ENCODE measurements around the gene MORC1. TPM values are rescaled to one million over a fixed set of nuclear protein-coding genes. Genes with fewer than 3 reads are reported as not detected.

Gene MORC1
- polyA plus RNA-seq, 1 donor from 2014 or later: not detected

DNA sequence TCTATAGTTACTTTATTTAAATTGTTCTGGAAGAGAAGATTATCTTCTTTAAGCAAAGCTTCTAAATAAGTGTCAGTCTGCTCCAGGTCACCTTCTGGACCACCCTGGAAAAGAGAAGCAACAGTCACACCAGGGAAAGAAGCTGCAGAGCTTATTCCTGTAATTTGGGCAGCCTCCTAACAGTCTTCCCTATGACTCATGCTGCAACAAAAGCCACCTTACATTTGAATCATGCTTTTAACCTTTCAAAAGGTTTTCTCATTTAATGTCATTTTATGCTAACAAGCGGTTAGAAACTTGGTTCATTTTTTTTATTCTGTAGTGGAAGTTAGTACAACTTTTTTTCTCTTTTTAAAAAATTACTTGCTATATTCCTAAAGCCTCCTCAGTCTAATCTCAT, 158.9 kb downstream of the MORC1 start:
- Mint-ChIP-seq H3K27me3 (peaks cover 3% of the 10 kb centered on the region), H3K4me3 (no peak overlapping the region), H3K4me1 (no peaks in the 10 kb centered on the region), H3K9me3 (no peaks in the 10 kb centered on the region), H3K36me3 (no peaks in the 10 kb centered on the region), H3K27ac (no peak overlapping the region)

- H3K27me3 Mint-ChIP-seq: peaks cover 3% of the 10 kb centered on the region
- H3K27ac Mint-ChIP-seq: no peak within 1 kb of the TSS
Measured at GRCh38 chr3:108953700-108954099, 164.2 kb downstream of the MORC1 start, which contains the start of gene GUCA1C. TSS of gene GUCA1C (minus strand) at chr3:108953879. CDS start at chr3:108953762, 117 bp downstream.

DNA sequence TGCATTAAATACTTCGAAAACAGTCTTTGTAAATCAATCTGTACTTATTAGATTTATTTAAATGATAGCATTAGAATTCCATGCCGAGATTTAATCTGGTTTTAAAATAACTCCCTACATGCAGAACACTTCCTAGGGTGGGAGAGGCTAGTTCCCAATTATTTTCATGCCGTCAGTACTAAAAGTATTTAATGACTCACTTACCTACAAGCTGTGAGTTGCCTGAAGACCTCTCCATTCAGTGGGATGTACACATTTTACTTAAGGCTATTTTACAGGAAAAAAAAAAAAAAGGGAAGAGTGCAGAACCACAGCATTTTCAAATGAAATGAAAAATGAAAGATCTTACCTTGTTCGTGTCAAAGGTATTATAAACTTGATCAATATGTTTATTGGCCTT, 164.7 kb downstream of the MORC1 start:
- Mint-ChIP-seq H3K4me3 (no peak overlapping the region), H3K9me3 (no peaks in the 10 kb centered on the region), H3K27me3 (peaks cover 3% of the 10 kb centered on the region), H3K36me3 (no peaks in the 10 kb centered on the region), H3K27ac (no peak overlapping the region), H3K4me1 (no peaks in the 10 kb centered on the region)

More at GRCh38 chr3:108953700-108954099, 164.2 kb downstream of the MORC1 start, which contains the start of gene GUCA1C:
- H3K36me3 Mint-ChIP-seq: no peaks in the 10 kb centered on the region
- H3K9me3 Mint-ChIP-seq: no peaks in the 10 kb centered on the region
- no peaks in the 10 kb centered on the region for H3K4me1 Mint-ChIP-seq
- H3K4me3 Mint-ChIP-seq: no peak within 1 kb of the TSS

- no peak overlapping the region for H3K27ac Mint-ChIP-seq
- peaks cover 3% of the 10 kb centered on the region for H3K27me3 Mint-ChIP-seq
- H3K4me3 Mint-ChIP-seq: no peak overlapping the region
- peaks cover 0 to 3% (median 0%) of the 10 kb centered on the region in 3 donors for H3K4me1 Mint-ChIP-seq
- H3K36me3 Mint-ChIP-seq: no peaks in the 10 kb centered on the region
- H3K9me3 Mint-ChIP-seq: no peaks in the 10 kb centered on the region
Measured at GRCh38 chr3:108951820-108952501, 166.0 kb downstream of the MORC1 start.

- no peaks in the 10 kb centered on the region for H3K27me3 Mint-ChIP-seq
- H3K36me3 Mint-ChIP-seq: no peaks in the 10 kb centered on the region
- H3K9me3 Mint-ChIP-seq: no peaks in the 10 kb centered on the region
- H3K4me1 Mint-ChIP-seq: peaks cover 0 to 3% (median 0%) of the 10 kb centered on the region in 3 donors
- no peak overlapping the region for H3K4me3 Mint-ChIP-seq
- H3K27ac Mint-ChIP-seq: no peak overlapping the region
Measured at GRCh38 chr3:108947855-108948254, 170.1 kb downstream of the MORC1 start.

DNA sequence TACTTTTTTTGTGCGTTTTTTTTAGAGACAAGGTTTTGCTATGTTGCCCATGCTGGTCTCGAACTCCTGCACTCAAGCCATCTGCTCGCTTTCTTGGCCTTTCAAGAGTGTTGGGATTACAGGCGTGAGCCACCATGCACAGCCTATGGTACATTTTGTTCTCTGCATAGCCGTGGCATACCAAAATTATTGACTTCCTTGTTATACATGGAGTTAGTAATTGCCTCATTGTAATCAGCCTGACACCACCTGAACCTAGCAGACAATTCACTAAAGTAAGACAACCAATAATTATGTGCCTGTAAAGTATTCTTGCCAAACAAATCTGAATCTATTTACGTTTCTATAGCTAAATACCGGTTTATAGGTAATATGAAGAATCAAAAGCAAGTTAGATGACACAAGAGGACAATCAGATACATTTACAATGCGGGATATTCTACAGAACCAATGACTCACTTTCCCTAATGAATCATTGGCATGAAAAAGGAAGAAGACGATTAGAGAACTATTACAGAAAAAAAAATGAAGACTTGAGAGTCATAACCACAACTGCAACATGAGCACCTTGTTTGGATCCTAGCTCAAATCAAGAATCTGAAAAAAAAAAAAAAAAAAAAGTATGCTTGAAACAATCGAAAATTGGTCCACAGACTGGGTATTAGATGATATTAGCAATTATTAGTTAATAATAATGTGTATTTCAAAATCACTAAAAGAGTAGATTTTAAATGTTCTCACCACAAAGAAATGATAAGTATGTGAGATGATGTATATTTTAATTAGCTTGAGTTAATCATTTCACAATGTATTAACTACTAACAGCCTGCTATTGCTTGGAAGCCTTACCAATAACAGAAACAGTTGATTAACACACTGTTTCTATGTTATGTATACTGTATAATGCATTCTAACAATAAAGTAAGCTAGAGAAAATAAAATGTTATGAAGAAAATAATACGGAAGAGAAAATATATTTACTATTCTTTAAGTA, 171.3 kb downstream of the MORC1 start:
- Mint-ChIP-seq H3K27me3 (no peaks in the 10 kb centered on the region), H3K27ac (no peak overlapping the region), H3K4me1 (peaks cover 0 to 3% (median 0%) of the 10 kb centered on the region in 3 donors), H3K36me3 (no peaks in the 10 kb centered on the region), H3K9me3 (no peaks in the 10 kb centered on the region), H3K4me3 (no peak overlapping the region)

DNA sequence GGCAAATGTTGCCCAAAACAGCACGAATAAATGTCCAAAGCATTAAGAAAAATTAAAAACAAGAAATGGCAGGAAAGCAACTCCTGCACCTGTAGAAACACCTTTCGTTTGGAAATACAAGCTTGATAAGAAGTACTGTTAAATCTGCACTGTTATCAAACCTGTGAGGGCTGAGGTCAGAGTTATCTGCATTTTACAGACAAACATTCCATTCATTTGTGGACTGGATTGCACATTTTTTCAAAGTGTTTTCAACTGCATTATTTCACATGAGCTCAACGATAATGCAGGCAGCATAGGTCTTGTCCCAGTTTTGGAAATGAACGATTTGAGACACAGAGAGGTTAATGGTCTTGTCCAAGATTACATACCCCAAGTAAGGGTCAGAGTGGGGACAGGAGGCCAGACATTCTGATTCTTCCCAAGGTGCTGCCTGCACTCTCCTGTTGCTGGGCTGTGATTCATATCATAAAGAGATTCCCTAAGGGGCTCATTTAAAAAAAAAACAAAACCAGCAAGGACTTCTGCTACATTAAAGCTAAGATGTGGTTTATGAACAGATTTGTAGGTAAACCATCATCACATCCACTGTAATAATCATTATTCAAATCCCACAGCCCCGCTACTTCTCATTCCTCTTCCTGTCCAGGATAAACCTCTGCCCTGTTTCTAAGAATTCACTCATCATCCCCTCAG, 177.2 kb downstream of the MORC1 start:
- no peaks in the 10 kb centered on the region for H3K36me3 Mint-ChIP-seq
- H3K4me1 Mint-ChIP-seq: no peaks in the 10 kb centered on the region
- no peaks in the 10 kb centered on the region for H3K27me3 Mint-ChIP-seq
- no peak overlapping the region for H3K27ac Mint-ChIP-seq
- no peaks in the 10 kb centered on the region for H3K9me3 Mint-ChIP-seq
- H3K4me3 Mint-ChIP-seq: no peak overlapping the region

DNA sequence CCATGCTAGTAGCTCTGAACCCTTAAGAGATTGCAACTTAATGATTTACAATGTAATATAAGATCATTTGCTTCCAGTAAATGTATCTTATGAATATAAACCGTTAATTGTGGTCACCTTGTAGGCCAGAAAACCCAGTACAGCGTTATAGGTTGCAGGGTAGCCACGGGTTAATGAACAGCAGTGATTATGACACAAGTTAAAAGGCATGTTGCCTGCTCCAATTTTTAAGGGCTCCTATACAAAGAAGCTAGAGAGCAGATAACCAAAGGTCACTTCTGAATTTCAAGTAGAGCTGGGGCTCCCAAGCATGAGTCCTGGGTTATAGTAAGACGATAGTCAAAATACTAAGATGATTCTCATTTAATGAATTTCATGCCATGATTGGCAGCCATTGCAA, 177.8 kb downstream of the MORC1 start:
- Mint-ChIP-seq H3K9me3 (no peaks in the 10 kb centered on the region), H3K36me3 (no peaks in the 10 kb centered on the region), H3K4me3 (no peak overlapping the region), H3K27me3 (no peaks in the 10 kb centered on the region), H3K27ac (no peak overlapping the region), H3K4me1 (no peaks in the 10 kb centered on the region)

DNA sequence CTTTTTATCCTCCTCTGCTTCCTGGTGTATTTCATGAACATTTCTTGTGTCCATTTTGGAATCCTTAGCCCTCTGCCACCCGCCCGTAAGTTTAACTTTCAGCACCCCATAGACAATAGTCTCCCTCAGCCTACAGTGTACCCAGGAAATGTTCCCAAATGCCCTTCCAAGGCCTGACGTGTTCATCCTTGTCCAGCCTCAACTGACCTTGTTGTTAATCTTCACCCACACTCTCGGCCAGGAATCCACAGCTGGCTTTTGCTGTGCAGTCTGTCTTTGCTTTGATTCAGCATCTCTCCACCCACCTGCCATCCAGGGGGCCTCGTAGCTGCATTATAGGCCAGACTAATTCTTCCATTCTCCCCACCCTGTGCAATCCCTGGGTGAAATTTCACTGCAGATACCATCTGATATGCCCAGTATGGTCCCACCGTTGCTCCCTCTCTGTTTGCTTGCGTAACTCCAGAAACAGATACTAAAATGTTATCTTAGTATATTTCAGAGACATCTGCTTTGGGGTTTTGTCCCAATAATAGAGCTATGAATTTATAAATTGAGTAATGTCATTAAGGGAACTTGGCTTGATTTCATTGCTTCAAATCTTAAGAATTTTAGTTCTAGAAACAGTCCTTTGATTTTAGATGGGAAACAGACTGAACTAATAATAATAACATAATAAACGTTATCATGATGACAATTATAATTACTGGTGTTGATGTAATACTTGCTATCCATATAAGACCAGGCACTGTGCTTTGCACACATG, 180.8 kb downstream of the MORC1 start:
- H3K36me3 Mint-ChIP-seq: no peaks in the 10 kb centered on the region
- H3K27me3 Mint-ChIP-seq: peaks cover 1% of the 10 kb centered on the region
- H3K4me1 Mint-ChIP-seq: no peaks in the 10 kb centered on the region
- no peak overlapping the region for H3K4me3 Mint-ChIP-seq
- H3K27ac Mint-ChIP-seq: peak overlapping the region in 1 of 3 donors; percentile 11
- peaks cover 0 to 2% (median 0%) of the 10 kb centered on the region in 3 donors for H3K9me3 Mint-ChIP-seq

- Mint-ChIP-seq H3K36me3 (no peaks in the 10 kb centered on the region), H3K27me3 (peaks cover 5% of the 10 kb centered on the region), H3K27ac (no peak overlapping the region), H3K9me3 (peaks cover 3 to 13% (median 11%) of the 10 kb centered on the region in 3 donors), H3K4me3 (no peak overlapping the region), H3K4me1 (no peaks in the 10 kb centered on the region)
Measured at GRCh38 chr3:108931035-108931434, 186.9 kb downstream of the MORC1 start.

- Mint-ChIP-seq H3K4me3 (no peak overlapping the region), H3K36me3 (no peaks in the 10 kb centered on the region), H3K4me1 (peaks cover 0 to 1% (median 0%) of the 10 kb centered on the region in 3 donors), H3K9me3 (no peaks in the 10 kb centered on the region), H3K27ac (no peak overlapping the region), H3K27me3 (peaks cover 5% of the 10 kb centered on the region)
Measured at GRCh38 chr3:108918866-108919265, 199.1 kb downstream of the MORC1 start.

- Mint-ChIP-seq H3K4me3 (no peak overlapping the region), H3K4me1 (peaks cover 0 to 1% (median 0%) of the 10 kb centered on the region in 3 donors), H3K36me3 (no peaks in the 10 kb centered on the region), H3K27ac (no peak overlapping the region), H3K9me3 (no peaks in the 10 kb centered on the region), H3K27me3 (peaks cover 4% of the 10 kb centered on the region)
Measured at GRCh38 chr3:108914774-108915641, 202.9 kb downstream of the MORC1 start.

GRCh38 chr3:108909799-108910198, 208.1 kb downstream of the MORC1 start:
- no peaks in the 10 kb centered on the region for H3K9me3 Mint-ChIP-seq
- peaks cover 8% of the 10 kb centered on the region for H3K27me3 Mint-ChIP-seq
- H3K4me3 Mint-ChIP-seq: no peak overlapping the region
- H3K27ac Mint-ChIP-seq: peak overlapping the region in 1 of 3 donors; percentile 44
- H3K36me3 Mint-ChIP-seq: peaks cover 1% of the 10 kb centered on the region
- no peaks in the 10 kb centered on the region for H3K4me1 Mint-ChIP-seq

All from IgD-negative memory B cell (primary cell).